ENCODE measurements around the gene CSH2.
"Not testable (repeated sequence)": the region's sequence is repeated elsewhere in the genome, so short reads cannot be mapped to it uniquely, and the experiment has no call there.

The CSH2 gene

GRCh38 chr17:63894821-63895220, 21.3 kb upstream of the CSH2 start:
- DNase-seq (ENCODE audit: extremely low read depth, low read depth), result not testable (repeated sequence)

GRCh38 chr17:63894021-63894420, 20.5 kb upstream of the CSH2 start:
- not testable (repeated sequence) for DNase-seq (ENCODE audit: extremely low read depth, low read depth)

GRCh38 chr17:63892316-63893037, 19.0 kb upstream of the CSH2 start:
- not testable (repeated sequence) for DNase-seq (ENCODE audit: extremely low read depth, low read depth)

- DNase-seq (ENCODE audit: extremely low read depth, low read depth), result not testable (repeated sequence)
- peak; percentile 38 for TF ChIP-seq CTCF (IDR thresholded peaks at IDR 0.05; ENCODE audit: low read depth, low read length)
These were observed 15.8 kb upstream of the CSH2 start for GRCh38 chr17:63889026-63889848.

- DNase-seq (ENCODE audit: extremely low read depth, low read depth), result not testable (repeated sequence)
These were observed 11.6 kb upstream of the CSH2 start for GRCh38 chr17:63885119-63885518.

- not testable (repeated sequence) for DNase-seq (ENCODE audit: extremely low read depth, low read depth)
These were observed 9.2 kb upstream of the CSH2 start for GRCh38 chr17:63882626-63883126.

GRCh38 chr17:63881935-63882601, 8.6 kb upstream of the CSH2 start, which contains the start of gene GH2:
GH2 (minus strand) TSS chr17:63881944; CDS start chr17:63881801, 143 bp downstream.
- peak; percentile 58 for TF ChIP-seq CTCF (IDR thresholded peaks at IDR 0.05; ENCODE audit: low read depth, low read length)
- no peak for DNase-seq (ENCODE audit: extremely low read depth, low read depth)

GRCh38 chr17:63881337-63881736, 7.9 kb upstream of the CSH2 start:
- DNase-seq (ENCODE audit: extremely low read depth, low read depth), result not testable (repeated sequence)

GRCh38 chr17:63880706-63881105, 7.2 kb upstream of the CSH2 start:
- DNase-seq (ENCODE audit: extremely low read depth, low read depth), result no peak
- no peak for TF ChIP-seq CTCF (IDR thresholded peaks at IDR 0.05; ENCODE audit: low read depth, low read length)

- DNase-seq (ENCODE audit: extremely low read depth, low read depth), result not testable (repeated sequence)
These were observed 4.9 kb upstream of the CSH2 start for GRCh38 chr17:63878413-63878812.

GRCh38 chr17:63874693-63875092, 1.2 kb upstream of the CSH2 start:
- DNase-seq (ENCODE audit: extremely low read depth, low read depth), result not testable (repeated sequence)

- DNase-seq (ENCODE audit: extremely low read depth, low read depth), result not testable (repeated sequence)
These were observed 667 bp upstream of the CSH2 start for GRCh38 chr17:63874061-63874626.

GRCh38 chr17:63871646-63872365, 1.7 kb downstream of the CSH2 start:
- DNase-seq (ENCODE audit: extremely low read depth, low read depth), result not testable (repeated sequence)

- DNase-seq (ENCODE audit: extremely low read depth, low read depth), result not testable (repeated sequence)
These were observed 3.2 kb downstream of the CSH2 start for GRCh38 chr17:63870292-63870665.
